ENCODE results near the gene MID1.
"Not testable (repeated sequence)": the region's sequence is repeated elsewhere in the genome, so short reads cannot be mapped to it uniquely, and the experiment has no call there.

The MID1 gene

GRCh38 chrX:10617186-10617998 lies 3.0 kb downstream of the MID1 start:
- DNase-seq, result no peak

GRCh38 chrX:10615931-10616774 lies 4.2 kb downstream of the MID1 start:
- no peak for DNase-seq

GRCh38 chrX:10612215-10612614 lies 8.2 kb downstream of the MID1 start:
- no peak for DNase-seq

- no peak for DNase-seq
These were observed 8.8 kb downstream of the MID1 start for GRCh38 chrX:10611441-10612090.

GRCh38 chrX:10608099-10608498 lies 12.3 kb downstream of the MID1 start:
- DNase-seq, result no peak

- DNase-seq, result no peak
These were observed 13.2 kb downstream of the MID1 start for GRCh38 chrX:10607233-10607632.

- DNase-seq, result no peak
These were observed 16.8 kb downstream of the MID1 start for GRCh38 chrX:10603612-10604011.

GRCh38 chrX:10602646-10603045 lies 17.7 kb downstream of the MID1 start:
- DNase-seq, result no peak

- no peak for DNase-seq
These were observed 19.9 kb downstream of the MID1 start for GRCh38 chrX:10600479-10600878.

- DNase-seq, result no peak
These were observed 21.8 kb downstream of the MID1 start for GRCh38 chrX:10598540-10598939.

GRCh38 chrX:10597871-10598270 lies 22.5 kb downstream of the MID1 start:
- DNase-seq, result no peak

GRCh38 chrX:10591363-10592335 lies 28.7 kb downstream of the MID1 start:
- no peak for DNase-seq

- DNase-seq, result not testable (repeated sequence)
These were observed 30.6 kb downstream of the MID1 start for GRCh38 chrX:10589787-10590186.

GRCh38 chrX:10589098-10589497 lies 31.3 kb downstream of the MID1 start:
- DNase-seq, result no peak

- DNase-seq, result not testable (repeated sequence)
These were observed 35.5 kb downstream of the MID1 start for GRCh38 chrX:10584882-10585281.

GRCh38 chrX:10582945-10583344 lies 37.4 kb downstream of the MID1 start:
- no peak for DNase-seq

- DNase-seq, result no peak
These were observed 38.1 kb downstream of the MID1 start for GRCh38 chrX:10582215-10582733.

- no peak for DNase-seq
These were observed 41.0 kb downstream of the MID1 start for GRCh38 chrX:10579112-10580011.

- DNase-seq, result no peak
These were observed 41.9 kb downstream of the MID1 start for GRCh38 chrX:10578527-10578926.

- no peak for DNase-seq
These were observed 42.5 kb downstream of the MID1 start for GRCh38 chrX:10577853-10578252.

Measured in GDM1 (cell line).